Motor neuron (in vitro differentiated cells): ENCODE measurements around the gene CORO7. TPM values are rescaled to one million over a fixed set of nuclear protein-coding genes. Genes with fewer than 3 reads are reported as not detected.

ENCODE experiments used
- ATAC-seq, 8 experiments: fragments of 200-7000 bp; cut with Tn5 transposase; replicated peaks in 6 of 8; 2 replicates each; pipeline ENCODE4 v1.8.0; 2021; ENCODE audit warnings: mild to moderate bottlenecking in 8 of 8, moderate library complexity in 8 of 8
- H3K27ac ChIP-seq, 2 donors: fragments of 250-450 bp; sonication (Bioruptor Pico); 2 replicates each; pipeline ENCODE4 v1.9.0; 2021; ENCODE audit warnings: antibody characterized with exemption in 2 of 2, mild to moderate bottlenecking in 2 of 2, moderate library complexity in 1 of 2
- H3K4me1 ChIP-seq, 2 donors: fragments of 250-450 bp; sonication (Bioruptor Pico); replicated peaks in 1 of 2; 2 replicates each; pipeline ENCODE4 v1.6.1; 2021; ENCODE audit warnings: antibody characterized with exemption in 2 of 2, mild to moderate bottlenecking in 2 of 2, moderate library complexity in 1 of 2
- H3K4me3 ChIP-seq, 5 donors: fragments of 250-450 bp; sonication (Bioruptor Pico); 2 replicates each; pipeline ENCODE4 v1.9.0; 2021; ENCODE audit warnings: antibody characterized with exemption in 5 of 5, mild to moderate bottlenecking in 5 of 5, moderate library complexity in 4 of 5
- WGBS, 10 experiments: fragments of 450-650 bp; shearing (Covaris generic); methylation state at CpG; one replicate each; pipeline ENCODE4 v1.0.0; 2022; 5-methylcytosine and 5-hydroxymethylcytosine counted together
- in situ Hi-C, 9 experiments: fragments of 400-800 bp; cut with MboI; loops; one replicate each; pipeline ENCODE4 v1.15.0; 2021; ENCODE audit warnings: low sequenced_read_pairs in 9 of 9, low pct_unique_long_range_greater_than_20kb in 2 of 9; ENCODE audit not compliant: unreplicated experiment in 9 of 9
- total RNA-seq, 8 experiments: library from RNA; unstranded; fragments of 300-600 nt; gene quantifications; 2 replicates each; pipeline versions ENCODE4 v1.2.3 to v1.2.4, GENCODE V29; 2022

CORO7 gene
- total RNA-seq, 8 experiments from 2014 or later = 6.0 to 30.1 (median 26.8) TPM

GRCh38 chr16:4367393-4367856, 49.0 kb downstream of the CORO7 start:
- ATAC-seq = no peak
- no peak overlapping the region for H3K4me3 ChIP-seq
- H3K4me1 ChIP-seq = peaks cover 7 to 12% of the 10 kb centered on the region in 2 donors
- in situ Hi-C loops = no loop called here
- H3K27ac ChIP-seq = no peak overlapping the region
- WGBS, 10 experiments = 96 to 100% (median 100%) methylated on average over 1 to 4 of the region's 5 CpGs; no CpG with 5 or more reads in 5 of the 10 experiments

- WGBS, 10 experiments = 60% methylated on average over 2 of the region's 13 CpGs; no CpG with 5 or more reads in 9 of the 10 experiments
- in situ Hi-C loops = no loop called here
- Histone ChIP-seq H3K4me1 (peaks cover 0 to 3% of the 10 kb centered on the region in 2 donors), H3K27ac (no peak overlapping the region), H3K4me3 (no peak overlapping the region)
- no peak for ATAC-seq
These were observed 50.4 kb downstream of the CORO7 start for GRCh38 chr16:4366016-4366415.

GRCh38 chr16:4365615-4366014, 50.8 kb downstream of the CORO7 start:
- no peak overlapping the region for H3K27ac ChIP-seq
- in situ Hi-C loops = no loop called here
- 60% methylated on average over 1 of the region's 12 CpGs; no CpG with 5 or more reads in 9 of the 10 experiments for WGBS, 10 experiments
- no peak overlapping the region for H3K4me3 ChIP-seq
- ATAC-seq = no peak
- H3K4me1 ChIP-seq = no peaks in the 10 kb centered on the region

- Histone ChIP-seq H3K4me1 (no peaks in the 10 kb centered on the region), H3K27ac (no peak overlapping the region), H3K4me3 (no peak overlapping the region)
- no peak for ATAC-seq
- WGBS, 10 experiments = 69 to 100% (median 90%) methylated on average over 1 to 3 of the region's 10 CpGs; no CpG with 5 or more reads in 6 of the 10 experiments
- in situ Hi-C loops = no loop called here
These were observed 51.4 kb downstream of the CORO7 start for GRCh38 chr16:4365014-4365406.

GRCh38 chr16:4364196-4365013, 52.0 kb downstream of the CORO7 start:
- no peaks in the 10 kb centered on the region for H3K4me1 ChIP-seq
- H3K27ac ChIP-seq = no peak overlapping the region
- WGBS, 10 experiments = 80% methylated on average over 1 of the region's 37 CpGs; no CpG with 5 or more reads in 9 of the 10 experiments
- no peak overlapping the region for H3K4me3 ChIP-seq
- in situ Hi-C loops = no loop called here
- no peak for ATAC-seq

- Histone ChIP-seq H3K4me3 (no peak overlapping the region), H3K27ac (no peak overlapping the region), H3K4me1 (peaks cover 0 to 2% of the 10 kb centered on the region in 2 donors)
- WGBS, 10 experiments = 40 to 80% (median 71%) methylated on average over 1 to 3 of the region's 19 CpGs; no CpG with 5 or more reads in 5 of the 10 experiments
- ATAC-seq = no peak
- in situ Hi-C loops = no loop called here
These were observed 53.8 kb downstream of the CORO7 start for GRCh38 chr16:4362476-4363135.

- Histone ChIP-seq H3K27ac (no peak overlapping the region), H3K4me1 (peaks cover 0 to 2% of the 10 kb centered on the region in 2 donors), H3K4me3 (no peak overlapping the region)
- no peak for ATAC-seq
- in situ Hi-C loops = no loop called here
- WGBS, 10 experiments = no CpG with 5 or more reads among the region's 12 CpGs
These were observed 54.5 kb downstream of the CORO7 start for GRCh38 chr16:4361944-4362311.

GRCh38 chr16:4361033-4361943, 55.1 kb downstream of the CORO7 start:
- WGBS, 10 experiments = 80 to 100% (median 91%) methylated on average over 1 to 18 of the region's 28 CpGs; no CpG with 5 or more reads in 4 of the 10 experiments
- in situ Hi-C loops = no loop called here
- Histone ChIP-seq H3K4me3 (no peak overlapping the region), H3K27ac (no peak overlapping the region), H3K4me1 (peaks cover 0 to 2% of the 10 kb centered on the region in 2 donors)
- ATAC-seq = no peak

- H3K27ac ChIP-seq = no peak overlapping the region
- in situ Hi-C loops = no loop called here
- H3K4me1 ChIP-seq = peaks cover 0 to 2% of the 10 kb centered on the region in 2 donors
- H3K4me3 ChIP-seq = no peak overlapping the region
- 68% methylated on average over 4 of the region's 11 CpGs; no CpG with 5 or more reads in 9 of the 10 experiments for WGBS, 10 experiments
- peak; percentile 10 to 73 (median 26) for ATAC-seq
These were observed 55.8 kb downstream of the CORO7 start for GRCh38 chr16:4360538-4361021.

- H3K27ac ChIP-seq = no peak overlapping the region
- in situ Hi-C loops = loop anchor here in 3 of 9 experiments (5.0 to 10.0 kb wide), 3 partner anchors 37 to 55 kb away; partner anchors contain the start of gene CORO7 (in 1 of the 3)
- peaks cover 0 to 2% of the 10 kb centered on the region in 2 donors for H3K4me1 ChIP-seq
- 100% methylated on average over 1 of the region's 3 CpGs; no CpG with 5 or more reads in 9 of the 10 experiments for WGBS, 10 experiments
- no peak overlapping the region for H3K4me3 ChIP-seq
- ATAC-seq = no peak
These were observed 56.5 kb downstream of the CORO7 start for GRCh38 chr16:4359914-4360313.

- WGBS, 10 experiments = 33 to 100% (median 58%) methylated on average over 1 to 11 of the region's 19 CpGs; no CpG with 5 or more reads in 3 of the 10 experiments
- Histone ChIP-seq H3K4me1 (peaks cover 0 to 2% of the 10 kb centered on the region in 2 donors), H3K4me3 (no peak overlapping the region), H3K27ac (no peak overlapping the region)
- peak; percentile 28 to 87 (median 62) for ATAC-seq
- in situ Hi-C loops = loop anchor here in 3 of 9 experiments (5.0 to 10.0 kb wide), 3 partner anchors 38 to 56 kb away; partner anchors contain the start of gene CORO7 (in 1 of the 3)
These were observed 57.4 kb downstream of the CORO7 start for GRCh38 chr16:4358831-4359561.

GRCh38 chr16:4358236-4358635, 58.2 kb downstream of the CORO7 start:
- Histone ChIP-seq H3K4me3 (no peak overlapping the region), H3K4me1 (peaks cover 0 to 2% of the 10 kb centered on the region in 2 donors), H3K27ac (no peak overlapping the region)
- ATAC-seq = no peak
- in situ Hi-C loops = loop anchor here in 3 of 9 experiments (5.0 to 10.0 kb wide), 3 partner anchors 39 to 57 kb away; partner anchors contain the start of gene CORO7 (in 1 of the 3)
- 67 to 86% (median 83%) methylated on average over 1 of the region's 19 CpGs; no CpG with 5 or more reads in 7 of the 10 experiments for WGBS, 10 experiments
